GM19395 (cell line): ENCODE results near the gene TMEM161A.
"Not testable (repeated sequence)": the region's sequence is repeated elsewhere in the genome, so short reads cannot be mapped to it uniquely, and the experiment has no call there.

Experiments used
- ATAC-seq: cut with Tn5 transposase; IDR thresholded peaks from one replicate; pipeline ENCODE4 v1.9.1; 2021; ENCODE audit warnings: mild to moderate bottlenecking, moderate library complexity; ENCODE audit not compliant: unreplicated experiment

TMEM161A gene

GRCh38 chr19:19123386-19123785 lies 14.9 kb downstream of the TMEM161A start:
- ATAC-seq: no peak

GRCh38 chr19:19122902-19123301 lies 15.4 kb downstream of the TMEM161A start:
- ATAC-seq: no peak

GRCh38 chr19:19121371-19121770 lies 16.9 kb downstream of the TMEM161A start:
- ATAC-seq: no peak

- no peak for ATAC-seq
Observed at GRCh38 chr19:19120308-19121231, 17.7 kb downstream of the TMEM161A start.

GRCh38 chr19:19119325-19120237 lies 18.7 kb downstream of the TMEM161A start:
- no peak for ATAC-seq

GRCh38 chr19:19115954-19116353 lies 22.3 kb downstream of the TMEM161A start:
- ATAC-seq: no peak

- ATAC-seq: no peak
Observed at GRCh38 chr19:19113040-19113626, 25.1 kb downstream of the TMEM161A start.

GRCh38 chr19:19111967-19112580 lies 26.2 kb downstream of the TMEM161A start:
- no peak for ATAC-seq

GRCh38 chr19:19111136-19111835 lies 27.0 kb downstream of the TMEM161A start:
- no peak for ATAC-seq

- ATAC-seq: no peak
Observed at GRCh38 chr19:19110410-19111135, 27.7 kb downstream of the TMEM161A start.

GRCh38 chr19:19109601-19110000 lies 28.7 kb downstream of the TMEM161A start:
- ATAC-seq: no peak

- no peak for ATAC-seq
Observed at GRCh38 chr19:19107654-19108053, 30.6 kb downstream of the TMEM161A start.

GRCh38 chr19:19106938-19107337 lies 31.3 kb downstream of the TMEM161A start:
- not testable (repeated sequence) for ATAC-seq

GRCh38 chr19:19106056-19106551 lies 32.2 kb downstream of the TMEM161A start:
- ATAC-seq: no peak

GRCh38 chr19:19105365-19106055 lies 32.8 kb downstream of the TMEM161A start:
- ATAC-seq: no peak

- ATAC-seq: no peak
Observed at GRCh38 chr19:19103167-19103566, 35.1 kb downstream of the TMEM161A start.

- ATAC-seq: not testable (repeated sequence)
Observed at GRCh38 chr19:19102566-19102965, 35.7 kb downstream of the TMEM161A start.

GRCh38 chr19:19101540-19101939 lies 36.7 kb downstream of the TMEM161A start:
- no peak for ATAC-seq
